ENCODE data around the gene ACTL6B. TPM values are rescaled to one million over a fixed set of nuclear protein-coding genes. Genes with fewer than 3 reads are reported as not detected.

ACTL6B gene
- total RNA-seq, 4 donors from 2014 or later: not detected

DNA sequence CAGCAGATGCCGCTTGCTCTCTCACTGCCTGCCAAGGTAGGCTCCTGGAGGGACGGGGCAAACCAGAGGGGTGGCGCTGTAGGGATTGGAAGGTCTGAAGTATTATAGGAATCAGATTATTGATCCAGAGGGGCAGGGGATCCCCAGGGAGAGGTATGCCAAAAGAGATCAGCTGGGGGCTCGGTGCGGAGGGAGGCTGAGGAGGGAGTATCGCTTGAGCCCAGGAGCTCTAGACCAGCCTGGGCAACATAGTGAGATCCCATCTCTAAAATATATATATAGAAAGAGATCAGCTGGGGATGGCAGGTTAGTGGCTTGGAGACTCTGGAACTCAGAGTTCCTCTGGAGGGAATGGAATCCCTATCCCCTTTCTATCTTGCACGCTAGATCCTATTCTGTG is 61.1 kb downstream of the ACTL6B start:
- TF ChIP-seq EP300 (IDR thresholded peaks at IDR 0.05): no peak
- TF ChIP-seq POLR2AphosphoS5 (IDR thresholded peaks at IDR 0.05): no peak
- TF ChIP-seq CTCF (IDR thresholded peaks at IDR 0.05): no peak
- TF ChIP-seq POLR2A (IDR thresholded peaks at IDR 0.05): no peak

More for the DNA sequence above, 61.1 kb downstream of the ACTL6B start:
- no peak for DNase-seq (ENCODE audit: low spot score in 2 of 2)
- H3K4me3 ChIP-seq: no peak overlapping the region
- H3K4me1 ChIP-seq: peaks cover 5% of the 10 kb centered on the region
- no peak overlapping the region for H3K27ac ChIP-seq
- H3K9me3 ChIP-seq: no peaks in the 10 kb centered on the region
- H3K27me3 ChIP-seq: no peaks in the 10 kb centered on the region
- WGBS: 96% methylated on average over 7 of the region's 7 CpGs
- H3K36me3 ChIP-seq: no peaks in the 10 kb centered on the region

Other genes with a start within 250 kb of the ACTL6B start
- gene ZCWPW1, start 227.7 kb downstream of the ACTL6B start, total RNA-seq: 1 to 10 TPM; 2.2 to 9.4 (median 4.8) TPM
- 10 to 100 TPM; 38.5 to 50.4 (median 39.6) TPM for gene MEPCE, start 226.6 kb downstream of the ACTL6B start, total RNA-seq
- gene PPP1R35, start 220.0 kb downstream of the ACTL6B start, total RNA-seq: 10 to 100 TPM; 18.2 to 35.6 (median 27.0) TPM
- under 1 TPM in 1 of 4 donors, not detected in 3; 0.53 TPM for gene SPACDR, start 192.2 kb downstream of the ACTL6B start, total RNA-seq
- 10 to 100 TPM; 52.7 to 67.2 (median 57.3) TPM for gene TSC22D4, start 177.2 kb downstream of the ACTL6B start, total RNA-seq
- gene NYAP1, start 172.5 kb downstream of the ACTL6B start, total RNA-seq: 1 to 10 TPM in 1 of 4 donors, under 1 TPM in 3; 0.51 to 1.1 (median 0.67) TPM
- gene AGFG2, start 117.2 kb downstream of the ACTL6B start, total RNA-seq: 10 to 100 TPM; 46.6 to 63.4 (median 52.9) TPM
- 1 to 10 TPM in 2 of 4 donors, not detected in 2; 2.7 to 3.8 TPM for gene SAP25, start 82.5 kb downstream of the ACTL6B start, total RNA-seq
- 100 to 1,000 TPM in 1 of 4 donors, 10 to 100 TPM in 3; 37.6 to 101 (median 56.2) TPM for gene LRCH4, start 70.3 kb downstream of the ACTL6B start, total RNA-seq
- gene FBXO24, start 70.1 kb downstream of the ACTL6B start, total RNA-seq: 1 to 10 TPM in 1 of 4 donors, under 1 TPM in 3; 0.47 to 2.4 (median 0.57) TPM
- 10 to 100 TPM; 14.1 to 18.3 (median 15.6) TPM for gene PCOLCE, start 54.1 kb downstream of the ACTL6B start, total RNA-seq
- gene MOSPD3, start 43.9 kb downstream of the ACTL6B start, total RNA-seq: 10 to 100 TPM; 18.0 to 35.5 (median 28.5) TPM
- gene TFR2, start 14.9 kb downstream of the ACTL6B start, total RNA-seq: 1 to 10 TPM in 3 of 4 donors, under 1 TPM in 1; 0.81 to 3.9 (median 1.3) TPM
- 100 to 1,000 TPM; 228 to 311 (median 300) TPM for gene GNB2, start 17.3 kb upstream of the ACTL6B start, total RNA-seq
- 10 to 100 TPM; 29.0 to 91.6 (median 40.7) TPM for gene GIGYF1, start 37.8 kb upstream of the ACTL6B start, total RNA-seq
- gene POP7, start 49.7 kb upstream of the ACTL6B start, total RNA-seq: 10 to 100 TPM; 39.4 to 55.8 (median 47.6) TPM
- under 1 TPM in 1 of 4 donors, not detected in 3; 0.97 TPM for gene EPO, start 64.0 kb upstream of the ACTL6B start, total RNA-seq
- under 1 TPM; 0.08 to 0.42 (median 0.20) TPM for gene ZAN, start 77.1 kb upstream of the ACTL6B start, total RNA-seq
- gene EPHB4, start 171.1 kb upstream of the ACTL6B start, total RNA-seq: 10 to 100 TPM; 58.1 to 84.6 (median 81.6) TPM
- 10 to 100 TPM; 22.5 to 33.8 (median 26.4) TPM for gene SLC12A9, start 196.3 kb upstream of the ACTL6B start, total RNA-seq
- gene TRIP6, start 210.9 kb upstream of the ACTL6B start, total RNA-seq: 100 to 1,000 TPM in 1 of 4 donors, 10 to 100 TPM in 3; 66.3 to 113 (median 80.7) TPM
- 100 to 1,000 TPM in 2 of 4 donors, 10 to 100 TPM in 2; 62.8 to 163 (median 92.8) TPM for gene SRRT, start 218.7 kb upstream of the ACTL6B start, total RNA-seq
- 1 to 10 TPM; 1.1 to 2.3 (median 1.7) TPM for gene UFSP1, start 233.3 kb upstream of the ACTL6B start, total RNA-seq
- 1 to 10 TPM in 1 of 4 donors, under 1 TPM in 2, not detected in 1; 0.30 to 2.5 (median 0.81) TPM for gene ACHE, start 239.4 kb upstream of the ACTL6B start, total RNA-seq